Measurements from ENCODE around the gene GLCCI1.

The GLCCI1 gene

DNA sequence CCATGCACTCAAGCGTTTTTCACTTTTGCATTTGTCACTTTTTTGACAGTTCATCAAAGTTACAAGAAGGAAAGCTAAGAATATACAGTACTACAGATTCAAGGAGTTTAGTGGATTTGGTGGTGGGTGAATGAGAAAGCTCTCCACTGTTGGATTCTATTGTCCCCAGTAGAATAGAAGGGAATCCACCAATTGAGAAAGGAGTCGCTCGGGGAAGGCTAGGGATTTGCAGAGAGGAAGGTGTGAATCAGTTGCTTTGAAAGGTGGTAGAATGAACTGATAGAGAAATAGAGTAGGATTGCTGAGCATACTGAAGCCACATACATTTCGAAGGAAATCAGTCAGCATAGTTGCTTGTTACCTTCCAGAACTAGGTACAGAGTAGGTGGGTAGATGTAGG is 33.7 kb upstream of the GLCCI1 start:
- no peaks in the 10 kb centered on the region for H3K36me3 ChIP-seq (ENCODE audit: control insufficient read depth, insufficient read depth, low read length)
- peaks cover 12% of the 10 kb centered on the region for H3K4me1 ChIP-seq (ENCODE audit: control insufficient read depth, insufficient read depth, low read length)
- no peaks in the 10 kb centered on the region for H3K9me3 ChIP-seq (ENCODE audit: control insufficient read depth, insufficient read depth, low read length)
- H3K27me3 ChIP-seq (ENCODE audit: control insufficient read depth, insufficient read depth, low read length), result no peaks in the 10 kb centered on the region
- H3K9ac ChIP-seq (ENCODE audit: low read depth, low read length), result no peak overlapping the region
- no peak overlapping the region for H3K4me3 ChIP-seq (ENCODE audit: low read depth, low read length)

DNA sequence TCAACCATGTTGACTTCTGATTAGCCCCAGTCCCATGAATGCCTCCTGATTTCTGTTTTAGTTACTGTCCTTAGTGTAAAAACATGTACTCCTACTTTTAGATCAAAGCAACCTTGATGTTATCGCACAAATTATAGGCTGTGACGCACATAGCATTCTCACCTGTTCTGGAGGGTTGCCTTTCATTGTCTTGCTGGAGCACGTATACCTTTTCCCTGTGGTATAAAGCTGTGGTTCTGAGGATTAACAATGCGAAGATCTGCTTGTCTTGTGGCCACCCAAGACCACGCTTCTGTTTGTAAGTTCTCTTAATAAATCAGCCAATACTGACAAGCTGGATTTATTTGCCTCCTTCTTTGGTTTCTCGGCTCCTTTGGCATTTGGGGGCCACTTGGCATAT is 30.1 kb upstream of the GLCCI1 start:
- H3K4me1 ChIP-seq (ENCODE audit: control insufficient read depth, insufficient read depth, low read length), result peaks cover 12% of the 10 kb centered on the region
- H3K36me3 ChIP-seq (ENCODE audit: control insufficient read depth, insufficient read depth, low read length), result no peaks in the 10 kb centered on the region
- H3K4me3 ChIP-seq (ENCODE audit: low read depth, low read length), result no peak overlapping the region
- H3K9ac ChIP-seq (ENCODE audit: low read depth, low read length), result no peak overlapping the region
- no peaks in the 10 kb centered on the region for H3K27me3 ChIP-seq (ENCODE audit: control insufficient read depth, insufficient read depth, low read length)
- no peaks in the 10 kb centered on the region for H3K9me3 ChIP-seq (ENCODE audit: control insufficient read depth, insufficient read depth, low read length)

DNA sequence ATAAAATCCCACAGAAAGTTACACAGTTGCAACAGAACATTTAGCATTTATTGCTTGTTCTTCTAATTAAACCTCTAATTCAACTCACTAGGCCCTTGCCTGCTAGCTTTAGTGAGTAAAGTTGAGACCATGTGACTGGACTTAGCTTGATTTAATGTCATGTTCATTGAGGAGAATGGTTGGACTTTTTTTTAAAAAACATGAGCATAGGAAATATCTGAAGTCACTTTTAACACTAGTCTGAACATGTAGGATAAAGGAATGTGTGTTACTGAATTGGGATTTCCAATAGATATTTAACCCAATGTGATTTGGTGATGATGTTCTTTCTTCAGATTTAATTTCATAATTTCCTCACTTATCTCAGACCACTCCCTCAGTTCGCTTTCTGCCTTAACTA is 24.6 kb upstream of the GLCCI1 start:
- Histone ChIP-seq H3K4me1 (ENCODE audit: control insufficient read depth, insufficient read depth, low read length) (peaks cover 3% of the 10 kb centered on the region), H3K27me3 (ENCODE audit: control insufficient read depth, insufficient read depth, low read length) (no peaks in the 10 kb centered on the region), H3K9me3 (ENCODE audit: control insufficient read depth, insufficient read depth, low read length) (no peaks in the 10 kb centered on the region), H3K36me3 (ENCODE audit: control insufficient read depth, insufficient read depth, low read length) (no peaks in the 10 kb centered on the region), H3K4me3 (ENCODE audit: low read depth, low read length) (no peak overlapping the region), H3K9ac (ENCODE audit: low read depth, low read length) (no peak overlapping the region)

DNA sequence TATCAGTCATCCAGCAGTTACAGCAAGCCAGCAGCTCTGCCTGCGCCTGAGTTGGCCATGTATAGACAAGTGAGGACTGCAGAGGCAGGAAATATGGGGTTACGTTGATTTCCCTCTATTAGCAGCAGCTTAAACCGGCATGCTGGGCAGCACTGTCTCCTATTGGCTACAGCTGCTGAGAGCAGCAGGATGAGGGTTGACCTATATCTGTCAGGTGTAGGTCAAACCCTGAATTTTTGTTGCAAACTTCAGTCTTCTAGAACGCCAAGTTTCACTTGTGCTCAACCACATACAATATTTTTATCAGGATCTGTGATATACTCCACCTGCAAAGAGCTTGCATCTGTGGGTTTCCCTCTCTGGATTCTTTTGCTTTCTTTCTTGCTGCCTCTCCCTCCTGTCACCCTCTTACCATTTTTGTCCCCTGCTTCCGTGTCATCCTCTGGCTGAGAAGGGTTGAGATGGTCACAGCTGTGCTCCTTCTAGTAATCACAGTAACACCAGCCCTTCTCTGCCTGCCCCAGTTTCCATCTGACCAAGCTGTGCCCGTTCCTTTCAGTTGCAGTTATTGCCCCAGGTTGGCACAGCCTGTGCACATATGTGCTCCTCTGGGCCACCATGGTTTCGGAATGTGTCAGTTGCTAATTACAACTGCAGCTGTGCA is 23.8 kb upstream of the GLCCI1 start:
- H3K4me1 ChIP-seq (ENCODE audit: control insufficient read depth, insufficient read depth, low read length), result peaks cover 3% of the 10 kb centered on the region
- H3K36me3 ChIP-seq (ENCODE audit: control insufficient read depth, insufficient read depth, low read length), result no peaks in the 10 kb centered on the region
- no peak overlapping the region for H3K4me3 ChIP-seq (ENCODE audit: low read depth, low read length)
- no peaks in the 10 kb centered on the region for H3K9me3 ChIP-seq (ENCODE audit: control insufficient read depth, insufficient read depth, low read length)
- H3K27me3 ChIP-seq (ENCODE audit: control insufficient read depth, insufficient read depth, low read length), result no peaks in the 10 kb centered on the region
- no peak overlapping the region for H3K9ac ChIP-seq (ENCODE audit: low read depth, low read length)

DNA sequence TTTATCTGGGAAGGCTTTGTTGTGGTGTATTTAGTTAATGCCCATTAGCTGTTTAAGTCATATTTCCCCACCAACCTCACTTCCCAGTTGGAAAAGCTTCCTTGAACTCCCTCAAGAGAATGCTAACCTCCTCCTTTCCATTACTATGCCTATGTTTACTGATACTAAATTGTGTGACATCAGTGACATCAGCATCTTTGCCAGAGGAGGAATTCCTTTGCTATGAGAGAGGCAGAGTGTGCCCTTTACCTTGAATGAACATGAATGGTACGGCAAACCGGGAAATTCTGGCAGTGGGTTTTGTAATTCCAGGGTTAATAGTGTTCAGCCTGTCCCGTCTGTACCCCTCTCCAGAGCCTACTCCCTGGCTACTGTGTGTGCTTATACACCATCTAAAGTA is 22.1 kb upstream of the GLCCI1 start:
- no peaks in the 10 kb centered on the region for H3K9me3 ChIP-seq (ENCODE audit: control insufficient read depth, insufficient read depth, low read length)
- peaks cover 3% of the 10 kb centered on the region for H3K4me1 ChIP-seq (ENCODE audit: control insufficient read depth, insufficient read depth, low read length)
- no peaks in the 10 kb centered on the region for H3K27me3 ChIP-seq (ENCODE audit: control insufficient read depth, insufficient read depth, low read length)
- H3K9ac ChIP-seq (ENCODE audit: low read depth, low read length), result no peak overlapping the region
- H3K36me3 ChIP-seq (ENCODE audit: control insufficient read depth, insufficient read depth, low read length), result no peaks in the 10 kb centered on the region
- H3K4me3 ChIP-seq (ENCODE audit: low read depth, low read length), result no peak overlapping the region

DNA sequence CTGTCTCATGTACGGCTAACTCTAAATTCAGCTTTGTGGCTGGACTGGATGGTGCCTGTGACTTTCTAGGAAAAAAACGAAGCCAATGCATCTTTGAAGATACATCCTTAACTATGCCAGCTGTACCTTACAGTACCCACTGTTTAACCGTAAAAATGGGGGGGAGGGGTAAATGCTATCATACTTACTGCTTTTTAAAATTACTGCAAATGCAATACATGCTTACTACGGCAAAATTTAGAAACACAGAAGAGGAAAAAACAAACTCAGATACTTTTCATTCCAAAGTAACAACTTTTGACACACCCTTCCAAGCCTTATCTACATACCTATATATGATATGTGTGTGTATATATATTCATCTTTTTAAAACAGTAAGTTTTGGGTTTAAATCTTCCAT is 20.4 kb upstream of the GLCCI1 start:
- Histone ChIP-seq H3K9me3 (ENCODE audit: control insufficient read depth, insufficient read depth, low read length) (no peaks in the 10 kb centered on the region), H3K27me3 (ENCODE audit: control insufficient read depth, insufficient read depth, low read length) (no peaks in the 10 kb centered on the region), H3K36me3 (ENCODE audit: control insufficient read depth, insufficient read depth, low read length) (no peaks in the 10 kb centered on the region), H3K4me1 (ENCODE audit: control insufficient read depth, insufficient read depth, low read length) (peaks cover 3% of the 10 kb centered on the region), H3K4me3 (ENCODE audit: low read depth, low read length) (no peak overlapping the region), H3K9ac (ENCODE audit: low read depth, low read length) (no peak overlapping the region)

DNA sequence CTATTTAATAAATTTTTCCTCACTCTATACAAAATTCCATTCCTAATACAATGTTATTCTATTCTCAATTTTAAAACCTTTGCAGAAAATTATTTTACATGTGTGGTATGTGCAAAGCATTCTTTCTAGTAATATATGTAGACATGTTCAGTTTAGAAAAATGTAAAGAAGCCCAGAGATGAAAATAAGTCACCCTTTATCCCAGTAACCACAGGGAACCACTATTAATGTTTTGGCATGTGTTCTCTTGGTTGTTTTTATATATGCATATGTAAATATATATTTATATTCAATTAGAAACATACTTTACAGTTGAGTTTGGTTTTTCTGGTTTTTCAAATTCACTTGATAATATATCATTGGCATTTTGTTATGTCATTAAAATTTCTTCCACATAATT is 14.8 kb upstream of the GLCCI1 start:
- no peaks in the 10 kb centered on the region for H3K36me3 ChIP-seq (ENCODE audit: control insufficient read depth, insufficient read depth, low read length)
- no peak overlapping the region for H3K9ac ChIP-seq (ENCODE audit: low read depth, low read length)
- H3K9me3 ChIP-seq (ENCODE audit: control insufficient read depth, insufficient read depth, low read length), result no peaks in the 10 kb centered on the region
- H3K4me1 ChIP-seq (ENCODE audit: control insufficient read depth, insufficient read depth, low read length), result peaks cover 8% of the 10 kb centered on the region
- no peak overlapping the region for H3K4me3 ChIP-seq (ENCODE audit: low read depth, low read length)
- no peaks in the 10 kb centered on the region for H3K27me3 ChIP-seq (ENCODE audit: control insufficient read depth, insufficient read depth, low read length)

DNA sequence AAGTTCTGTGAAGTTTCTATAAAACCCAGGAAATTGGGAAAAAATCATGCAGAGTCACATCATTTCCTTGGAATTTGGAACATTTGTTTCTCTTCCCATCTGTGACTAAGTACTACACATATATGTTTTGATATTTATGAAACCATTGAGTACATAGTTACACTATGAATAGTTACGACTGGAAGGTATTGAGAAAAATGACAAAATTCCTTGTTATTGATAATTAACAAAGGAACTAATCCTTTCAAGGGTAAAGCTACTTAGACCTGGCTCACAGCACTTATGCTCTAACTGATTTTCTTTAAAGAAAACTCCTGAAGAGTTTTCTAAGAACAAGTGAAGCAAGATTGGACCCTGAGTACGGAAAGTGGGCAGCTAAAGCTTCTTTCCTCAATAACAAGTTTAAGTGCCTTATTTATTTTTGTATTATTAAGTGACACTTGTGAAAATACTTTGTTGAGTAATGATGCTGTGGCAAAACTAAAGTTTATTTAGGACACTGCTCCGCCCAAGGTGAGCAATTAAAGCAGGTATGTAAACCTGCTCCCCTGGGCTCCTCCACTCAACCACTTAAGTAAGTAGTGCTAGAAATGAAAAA is 12.0 kb upstream of the GLCCI1 start:
- no peaks in the 10 kb centered on the region for H3K9me3 ChIP-seq (ENCODE audit: control insufficient read depth, insufficient read depth, low read length)
- no peaks in the 10 kb centered on the region for H3K27me3 ChIP-seq (ENCODE audit: control insufficient read depth, insufficient read depth, low read length)
- no peak overlapping the region for H3K4me3 ChIP-seq (ENCODE audit: low read depth, low read length)
- H3K4me1 ChIP-seq (ENCODE audit: control insufficient read depth, insufficient read depth, low read length), result peaks cover 8% of the 10 kb centered on the region
- no peak overlapping the region for H3K9ac ChIP-seq (ENCODE audit: low read depth, low read length)
- H3K36me3 ChIP-seq (ENCODE audit: control insufficient read depth, insufficient read depth, low read length), result no peaks in the 10 kb centered on the region

DNA sequence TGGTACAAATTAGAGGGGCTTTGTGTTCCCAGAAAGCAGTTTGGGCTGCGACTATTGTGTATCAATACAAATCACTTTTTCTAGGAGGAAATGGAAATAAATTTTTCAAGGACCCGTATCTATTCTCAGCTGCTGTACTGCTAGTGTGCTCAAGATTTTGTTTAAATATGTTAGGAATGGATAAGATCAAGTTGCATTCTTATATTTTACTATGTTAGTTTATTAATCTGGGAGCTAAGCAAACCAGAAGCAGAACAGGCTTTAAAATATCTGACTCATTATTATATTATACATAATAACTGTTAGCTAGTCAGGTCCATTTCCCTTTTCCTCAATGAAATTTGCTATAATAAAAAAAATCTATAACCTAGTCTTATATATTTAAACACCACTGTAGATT is 11.1 kb upstream of the GLCCI1 start:
- H3K4me1 ChIP-seq (ENCODE audit: control insufficient read depth, insufficient read depth, low read length), result peaks cover 8% of the 10 kb centered on the region
- H3K27me3 ChIP-seq (ENCODE audit: control insufficient read depth, insufficient read depth, low read length), result no peaks in the 10 kb centered on the region
- no peaks in the 10 kb centered on the region for H3K36me3 ChIP-seq (ENCODE audit: control insufficient read depth, insufficient read depth, low read length)
- no peaks in the 10 kb centered on the region for H3K9me3 ChIP-seq (ENCODE audit: control insufficient read depth, insufficient read depth, low read length)
- no peak overlapping the region for H3K4me3 ChIP-seq (ENCODE audit: low read depth, low read length)
- H3K9ac ChIP-seq (ENCODE audit: low read depth, low read length), result no peak overlapping the region

DNA sequence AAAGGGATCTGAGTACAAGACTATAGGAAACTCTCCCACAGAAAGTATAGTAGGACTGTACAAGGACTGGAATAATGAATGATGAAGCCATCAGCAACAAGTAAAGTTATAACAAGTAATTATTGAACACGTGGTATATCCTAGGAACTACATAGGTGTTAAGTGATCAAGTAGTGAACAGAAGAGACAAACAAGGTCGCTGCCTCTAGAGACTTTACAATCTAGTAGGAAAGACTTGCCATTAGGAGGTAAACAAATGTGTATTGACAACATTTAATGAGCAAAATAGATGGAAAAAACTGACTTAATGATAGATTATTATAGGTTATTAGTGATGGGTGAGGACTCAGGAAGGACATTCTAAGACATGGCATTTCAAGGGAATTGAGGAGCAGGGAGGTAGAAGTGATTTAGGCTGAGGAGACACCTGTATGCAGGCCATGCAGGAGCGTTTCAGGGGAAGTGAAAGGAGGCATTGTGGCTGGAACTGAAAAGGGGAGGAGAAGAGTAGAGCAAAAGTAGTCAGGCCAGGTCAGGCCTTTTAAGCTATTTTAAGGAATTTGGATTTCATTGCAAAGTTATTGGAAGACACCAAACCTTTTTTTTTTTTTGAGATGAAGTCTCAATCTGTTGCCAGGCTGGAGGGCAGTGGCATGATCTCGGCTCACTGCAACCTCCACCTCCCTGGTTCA is 8.5 kb upstream of the GLCCI1 start:
- H3K4me1 ChIP-seq (ENCODE audit: control insufficient read depth, insufficient read depth, low read length), result peaks cover 3% of the 10 kb centered on the region
- no peaks in the 10 kb centered on the region for H3K36me3 ChIP-seq (ENCODE audit: control insufficient read depth, insufficient read depth, low read length)

DNA sequence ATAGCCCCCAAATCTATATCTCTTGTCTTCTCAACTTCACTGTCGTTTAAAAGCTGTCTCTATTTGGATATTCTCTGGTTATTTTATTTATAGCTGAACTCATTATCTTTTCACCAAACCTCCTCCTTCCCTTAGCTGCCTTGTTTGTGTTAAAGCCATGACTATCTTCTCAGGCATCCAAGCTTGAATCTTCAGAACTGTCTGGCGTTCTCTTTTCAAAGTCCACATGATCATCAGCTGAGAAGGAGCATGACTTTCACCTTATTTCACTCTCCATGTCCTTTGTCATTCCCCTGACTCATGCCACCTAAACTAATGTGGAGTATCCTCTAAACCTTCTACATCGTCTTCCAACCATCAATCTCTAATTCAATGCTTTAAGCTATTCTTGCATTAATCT is 5.7 kb upstream of the GLCCI1 start:
- no peak overlapping the region for H3K4me3 ChIP-seq (ENCODE audit: low read depth, low read length)

More for the DNA sequence above, 8.5 kb upstream of the GLCCI1 start:
- no peaks in the 10 kb centered on the region for H3K27me3 ChIP-seq (ENCODE audit: control insufficient read depth, insufficient read depth, low read length)
- H3K9me3 ChIP-seq (ENCODE audit: control insufficient read depth, insufficient read depth, low read length), result no peaks in the 10 kb centered on the region
- no peak overlapping the region for H3K4me3 ChIP-seq (ENCODE audit: low read depth, low read length)
- H3K9ac ChIP-seq (ENCODE audit: low read depth, low read length), result no peak overlapping the region

DNA sequence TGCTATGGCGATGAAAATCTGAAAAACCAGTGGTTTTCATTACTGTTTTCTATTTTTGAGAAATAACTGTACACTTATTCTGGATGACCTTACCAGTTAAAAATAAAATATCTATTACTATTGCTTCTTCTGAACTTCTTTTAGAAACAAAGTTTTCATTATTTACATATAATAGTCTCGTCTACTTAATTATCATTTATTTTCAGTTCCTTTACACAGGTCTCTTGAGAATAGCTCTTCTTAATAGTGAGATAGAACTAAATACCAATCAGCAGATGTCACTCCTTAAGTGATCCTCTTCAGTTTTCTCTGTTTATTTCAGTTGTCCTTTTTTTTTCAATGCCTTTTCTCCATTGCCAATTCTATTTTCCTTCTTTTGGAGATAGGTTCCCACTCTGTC is 4.3 kb upstream of the GLCCI1 start:
- no peaks in the 10 kb centered on the region for H3K36me3 ChIP-seq (ENCODE audit: control insufficient read depth, insufficient read depth, low read length)
- H3K4me1 ChIP-seq (ENCODE audit: control insufficient read depth, insufficient read depth, low read length), result peaks cover 4% of the 10 kb centered on the region
- H3K9ac ChIP-seq (ENCODE audit: low read depth, low read length), result no peak overlapping the region
- H3K9me3 ChIP-seq (ENCODE audit: control insufficient read depth, insufficient read depth, low read length), result no peaks in the 10 kb centered on the region
- H3K4me3 ChIP-seq (ENCODE audit: low read depth, low read length), result no peak overlapping the region
- no peaks in the 10 kb centered on the region for H3K27me3 ChIP-seq (ENCODE audit: control insufficient read depth, insufficient read depth, low read length)

More for the DNA sequence above, 5.7 kb upstream of the GLCCI1 start:
- Histone ChIP-seq H3K4me1 (ENCODE audit: control insufficient read depth, insufficient read depth, low read length) (peaks cover 2% of the 10 kb centered on the region), H3K27me3 (ENCODE audit: control insufficient read depth, insufficient read depth, low read length) (no peaks in the 10 kb centered on the region), H3K36me3 (ENCODE audit: control insufficient read depth, insufficient read depth, low read length) (no peaks in the 10 kb centered on the region), H3K9me3 (ENCODE audit: control insufficient read depth, insufficient read depth, low read length) (no peaks in the 10 kb centered on the region), H3K9ac (ENCODE audit: low read depth, low read length) (no peak overlapping the region)

All from iPS-15b (cell line).